HFFc6 (cell line): Measurements from ENCODE around the gene ZDHHC20. TPM values are rescaled to one million over a fixed set of nuclear protein-coding genes. Genes with fewer than 3 reads are reported as not detected.

ENCODE experiments used
- DNase-seq: peaks from one replicate; pipeline ENCODE4 v3.0.0-alpha.2; 2018
- H3K27ac Mint-ChIP-seq: 2 replicates; pipeline ENCODE4 v1.8.0; 2020; ENCODE audit warnings: mild to moderate bottlenecking, mixed read lengths
- H3K27me3 Mint-ChIP-seq: 2 replicates; pipeline ENCODE4 v1.8.0; 2021; ENCODE audit warnings: mild to moderate bottlenecking, moderate library complexity, mixed read lengths; ENCODE audit not compliant: insufficient read depth
- H3K36me3 Mint-ChIP-seq: 2 replicates; pipeline ENCODE4 v1.8.0; 2021; ENCODE audit warnings: low read depth, mixed read lengths
- H3K4me1 Mint-ChIP-seq: 2 replicates; pipeline ENCODE4 v1.8.0; 2020; ENCODE audit warnings: low read depth, mixed read lengths
- H3K4me3 Mint-ChIP-seq: 2 replicates; pipeline ENCODE4 v1.8.0; 2020; ENCODE audit warnings: mild to moderate bottlenecking, moderate library complexity, mixed read lengths
- H3K9me3 Mint-ChIP-seq: 2 replicates; pipeline ENCODE4 v1.8.0; 2020; ENCODE audit warnings: mild to moderate bottlenecking, mixed read lengths
- total RNA-seq, 6 experiments: library from RNA; stranded (reverse); fragmentation: NEBNext Ultra II Directional; extraction: Animal tissue kit (Norgen Biotek cat#: 25700); gene quantifications; 2 replicates in 1 of 6; 3 replicates in 5 of 6; pipeline ENCODE4 v1.2.3, GENCODE V29; 2021
- TF ChIP-seq, protein P1 (sequence below): fragments of 200-600 bp; sonication (generic); IDR thresholded peaks from 2 replicates; pipeline ENCODE4 v1.5.0; 2021; ENCODE audit warnings: antibody characterized with exemption, mild to moderate bottlenecking

ZDHHC20 gene
- total RNA-seq, 6 experiments from 2014 or later: 65.3 to 75.1 (median 69.6) TPM

GRCh38 chr13:21360463-21360862 lies 98.6 kb downstream of the ZDHHC20 start:
- TF ChIP-seq, protein P1, sequence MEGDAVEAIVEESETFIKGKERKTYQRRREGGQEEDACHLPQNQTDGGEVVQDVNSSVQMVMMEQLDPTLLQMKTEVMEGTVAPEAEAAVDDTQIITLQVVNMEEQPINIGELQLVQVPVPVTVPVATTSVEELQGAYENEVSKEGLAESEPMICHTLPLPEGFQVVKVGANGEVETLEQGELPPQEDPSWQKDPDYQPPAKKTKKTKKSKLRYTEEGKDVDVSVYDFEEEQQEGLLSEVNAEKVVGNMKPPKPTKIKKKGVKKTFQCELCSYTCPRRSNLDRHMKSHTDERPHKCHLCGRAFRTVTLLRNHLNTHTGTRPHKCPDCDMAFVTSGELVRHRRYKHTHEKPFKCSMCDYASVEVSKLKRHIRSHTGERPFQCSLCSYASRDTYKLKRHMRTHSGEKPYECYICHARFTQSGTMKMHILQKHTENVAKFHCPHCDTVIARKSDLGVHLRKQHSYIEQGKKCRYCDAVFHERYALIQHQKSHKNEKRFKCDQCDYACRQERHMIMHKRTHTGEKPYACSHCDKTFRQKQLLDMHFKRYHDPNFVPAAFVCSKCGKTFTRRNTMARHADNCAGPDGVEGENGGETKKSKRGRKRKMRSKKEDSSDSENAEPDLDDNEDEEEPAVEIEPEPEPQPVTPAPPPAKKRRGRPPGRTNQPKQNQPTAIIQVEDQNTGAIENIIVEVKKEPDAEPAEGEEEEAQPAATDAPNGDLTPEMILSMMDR: no peak
- no peaks in the 10 kb centered on the region for H3K4me1 Mint-ChIP-seq
- no peak overlapping the region for H3K27ac Mint-ChIP-seq
- peaks cover 8% of the 10 kb centered on the region for H3K27me3 Mint-ChIP-seq
- no peaks in the 10 kb centered on the region; the same call in none of the 2 replicates for H3K9me3 Mint-ChIP-seq
- H3K36me3 Mint-ChIP-seq: peaks cover 7% of the 10 kb centered on the region; the same call in 1 of the 2 replicates
- no peak for DNase-seq
- no peak overlapping the region for H3K4me3 Mint-ChIP-seq

GRCh38 chr13:21359855-21360254 lies 99.2 kb downstream of the ZDHHC20 start:
- TF ChIP-seq, protein P1: no peak
- H3K4me3 Mint-ChIP-seq: no peak overlapping the region
- peaks cover 7% of the 10 kb centered on the region; the same call in 1 of the 2 replicates for H3K36me3 Mint-ChIP-seq

GRCh38 chr13:21355304-21355703 lies 103.8 kb downstream of the ZDHHC20 start:
- TF ChIP-seq, protein P1: no peak
- Mint-ChIP-seq H3K27me3 (peaks cover 14% of the 10 kb centered on the region), H3K9me3 (no peaks in the 10 kb centered on the region), H3K4me3 (no peak overlapping the region), H3K4me1 (no peaks in the 10 kb centered on the region), H3K36me3 (no peaks in the 10 kb centered on the region), H3K27ac (no peak overlapping the region)
- DNase-seq: no peak

More at GRCh38 chr13:21359855-21360254, 99.2 kb downstream of the ZDHHC20 start:
- H3K4me1 Mint-ChIP-seq: no peaks in the 10 kb centered on the region
- no peak for DNase-seq
- peaks cover 12% of the 10 kb centered on the region for H3K27me3 Mint-ChIP-seq
- no peaks in the 10 kb centered on the region; the same call in none of the 2 replicates for H3K9me3 Mint-ChIP-seq
- no peak overlapping the region for H3K27ac Mint-ChIP-seq

DNA sequence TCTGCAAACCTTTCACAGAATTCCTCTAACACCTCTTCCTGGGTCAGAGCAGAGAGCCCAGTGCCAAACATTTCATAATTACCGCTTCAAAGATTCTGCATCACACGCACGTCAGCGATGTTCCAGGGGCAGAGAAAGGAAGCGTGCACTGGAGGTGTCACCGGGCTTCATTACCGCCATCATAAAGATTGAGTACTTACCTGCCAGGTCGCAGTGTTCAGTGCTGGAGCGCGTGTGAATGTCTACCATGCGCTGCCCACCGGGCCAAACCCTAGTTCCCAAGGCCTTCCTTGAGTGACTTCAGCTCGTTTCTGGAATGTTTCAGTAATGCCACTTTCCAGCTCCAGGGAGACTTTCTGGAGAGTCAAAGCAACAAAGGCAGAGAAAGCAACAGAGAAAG lies 104.4 kb downstream of the ZDHHC20 start:
- Mint-ChIP-seq H3K36me3 (no peaks in the 10 kb centered on the region), H3K9me3 (no peaks in the 10 kb centered on the region), H3K4me1 (no peaks in the 10 kb centered on the region), H3K4me3 (no peak overlapping the region), H3K27ac (no peak overlapping the region), H3K27me3 (peaks cover 14% of the 10 kb centered on the region)
- TF ChIP-seq, protein P1: no peak
- no peak for DNase-seq

GRCh38 chr13:21348488-21349120 lies 110.5 kb downstream of the ZDHHC20 start:
- Mint-ChIP-seq H3K4me1 (no peaks in the 10 kb centered on the region), H3K27me3 (peaks cover 24% of the 10 kb centered on the region), H3K27ac (no peak overlapping the region), H3K9me3 (no peaks in the 10 kb centered on the region), H3K36me3 (no peaks in the 10 kb centered on the region), H3K4me3 (no peak overlapping the region)
- TF ChIP-seq, protein P1: no peak
- DNase-seq: no peak
